ENCODE data around the gene TENM4. TPM values are rescaled to one million over a fixed set of nuclear protein-coding genes. Genes with fewer than 3 reads are reported as not detected.
A peak's percentile ranks its signal among the peaks of the same experiment; 100 is the strongest.

Gene TENM4
- polyA plus RNA-seq, 1 of the 3 experiments (the other 2 are of a cell fraction): 16.7 TPM

DNA sequence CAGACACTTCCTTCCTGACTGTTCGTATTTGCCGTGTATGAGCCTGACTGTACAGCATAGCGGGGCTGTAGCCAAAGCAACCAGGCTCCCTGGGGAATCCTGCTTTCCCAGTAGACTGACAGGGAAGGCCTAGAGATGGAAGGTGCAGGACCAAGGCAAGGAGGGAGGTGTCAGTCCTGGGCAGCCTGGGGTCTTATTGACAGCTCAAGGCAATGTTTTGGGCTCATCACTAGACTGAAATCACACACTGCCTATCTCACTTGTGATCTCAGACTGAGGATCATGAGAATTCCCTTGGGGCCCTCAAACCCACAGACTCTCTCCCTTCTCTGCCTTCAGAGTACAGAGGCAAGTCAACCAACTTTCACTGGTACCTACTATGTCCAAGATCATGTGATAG is 519.3 kb downstream of the TENM4 start:
- WGBS (ENCODE audit: low lambda C conversion rate): 90% methylated on average over 3 of the region's 3 CpGs
- TF ChIP-seq RFX5 (IDR thresholded peaks at IDR 0.05; ENCODE audit: low read length) (no peak), FOXM1 (IDR thresholded peaks at IDR 0.05; ENCODE audit: low read depth) (no peak), RXRA (IDR thresholded peaks at IDR 0.05; ENCODE audit: borderline replicate concordance, low read depth) (no peak), MXI1 (IDR thresholded peaks at IDR 0.05; ENCODE audit: low read depth, low read length) (no peak), TCF12 (IDR thresholded peaks at IDR 0.05) (no peak), PBX3 (IDR thresholded peaks at IDR 0.05) (no peak), YY1 (IDR thresholded peaks at IDR 0.05; ENCODE audit: low read depth) (no peak), GABPA (IDR thresholded peaks at IDR 0.05; ENCODE audit: low read depth) (no peak), NFIC (IDR thresholded peaks at IDR 0.05; ENCODE audit: borderline replicate concordance) (no peak), RCOR1 (IDR thresholded peaks at IDR 0.05; ENCODE audit: low read length) (no peak), EZH2phosphoT487 (IDR thresholded peaks at IDR 0.05; ENCODE audit: borderline replicate concordance, low read depth) (no peak), NRF1 (IDR thresholded peaks at IDR 0.05; ENCODE audit: low read depth, low read length) (no peak)
- TF ChIP-seq, protein P1, sequence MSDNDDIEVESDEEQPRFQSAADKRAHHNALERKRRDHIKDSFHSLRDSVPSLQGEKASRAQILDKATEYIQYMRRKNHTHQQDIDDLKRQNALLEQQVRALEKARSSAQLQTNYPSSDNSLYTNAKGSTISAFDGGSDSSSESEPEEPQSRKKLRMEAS (IDR thresholded peaks at IDR 0.05; ENCODE audit: low read depth): no peak
- TF ChIP-seq, protein P2, sequence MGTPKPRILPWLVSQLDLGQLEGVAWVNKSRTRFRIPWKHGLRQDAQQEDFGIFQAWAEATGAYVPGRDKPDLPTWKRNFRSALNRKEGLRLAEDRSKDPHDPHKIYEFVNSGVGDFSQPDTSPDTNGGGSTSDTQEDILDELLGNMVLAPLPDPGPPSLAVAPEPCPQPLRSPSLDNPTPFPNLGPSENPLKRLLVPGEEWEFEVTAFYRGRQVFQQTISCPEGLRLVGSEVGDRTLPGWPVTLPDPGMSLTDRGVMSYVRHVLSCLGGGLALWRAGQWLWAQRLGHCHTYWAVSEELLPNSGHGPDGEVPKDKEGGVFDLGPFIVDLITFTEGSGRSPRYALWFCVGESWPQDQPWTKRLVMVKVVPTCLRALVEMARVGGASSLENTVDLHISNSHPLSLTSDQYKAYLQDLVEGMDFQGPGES (IDR thresholded peaks at IDR 0.05; ENCODE audit: low read depth, low read length): no peak
- no peaks in the 10 kb centered on the region for H4K20me1 ChIP-seq (ENCODE audit: insufficient read depth)
- no peaks in the 10 kb centered on the region for H3K9me3 ChIP-seq
- no peaks in the 10 kb centered on the region for H3F3A ChIP-seq (replicated peaks; ENCODE audit: insufficient read depth)
- H3K4me2 ChIP-seq: no peak overlapping the region
- no peaks in the 10 kb centered on the region for H3K79me2 ChIP-seq (ENCODE audit: insufficient read depth)
- H3K4me3 ChIP-seq (ENCODE audit: low read depth in 2 of 2, low read length in 1 of 2): no peak overlapping the region
- peak overlapping the region in 1 of 2 experiments; percentile 83; a peak in 2 of 4 replicates for H3K27ac ChIP-seq (ENCODE audit: low read depth in 2 of 2, low read length in 1 of 2)
- no peak overlapping the region for H3K9ac ChIP-seq
- H3K9me2 ChIP-seq: no peaks in the 10 kb centered on the region
- CTCF ChIA-PET: no interaction called here
- H3K36me3 ChIP-seq (replicated peaks in 1 of 2; ENCODE audit: control insufficient read depth in 1 of 2, insufficient read depth in 2 of 2, low read length in 1 of 2): peaks cover 0 to 6% of the 10 kb centered on the region in 2 experiments
- H3K4me1 ChIP-seq (ENCODE audit: control insufficient read depth in 1 of 2, insufficient read depth in 2 of 2, low read depth in 1 of 2, low read length in 1 of 2): peaks cover 0 to 45% of the 10 kb centered on the region in 2 experiments; a peak in 2 of 4 replicates
- no peaks in the 10 kb centered on the region for H3K27me3 ChIP-seq (ENCODE audit: insufficient read depth)
- H2AFZ ChIP-seq (ENCODE audit: low read depth): no peak overlapping the region
- DNase-seq: no peak
- POLR2A ChIA-PET: no interaction called here

DNA sequence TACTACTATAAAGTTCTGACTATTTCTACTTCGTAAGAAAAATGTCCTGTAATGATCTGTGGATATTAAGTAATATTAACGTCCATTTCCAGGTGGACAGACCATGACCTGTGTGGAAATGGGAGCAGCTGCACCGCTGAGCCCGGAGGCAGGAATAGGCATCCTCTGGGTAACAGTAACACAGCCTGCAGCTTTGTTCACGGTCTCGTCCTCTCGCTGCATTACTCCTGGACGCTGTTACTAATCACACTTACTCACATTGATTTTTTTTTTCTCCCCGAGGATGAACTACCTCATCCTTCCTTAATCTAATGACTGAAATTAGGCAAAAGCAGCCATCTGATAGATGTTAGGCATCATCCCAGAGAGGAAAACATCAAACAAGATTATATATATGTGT is 520.5 kb downstream of the TENM4 start:
- H3K9ac ChIP-seq: no peak overlapping the region
- no peak overlapping the region for H3K4me3 ChIP-seq (ENCODE audit: low read depth in 2 of 2, low read length in 1 of 2)
- no peaks in the 10 kb centered on the region for H3F3A ChIP-seq (replicated peaks; ENCODE audit: insufficient read depth)
- POLR2A ChIA-PET: no interaction called here
- H4K20me1 ChIP-seq (ENCODE audit: insufficient read depth): no peaks in the 10 kb centered on the region
- 68% methylated on average over 9 of the region's 9 CpGs for WGBS (ENCODE audit: low lambda C conversion rate)
- peak; percentile 47 for DNase-seq
- no peaks in the 10 kb centered on the region for H3K79me2 ChIP-seq (ENCODE audit: insufficient read depth)
- H3K9me3 ChIP-seq: no peaks in the 10 kb centered on the region
- H3K4me1 ChIP-seq (ENCODE audit: control insufficient read depth in 1 of 2, insufficient read depth in 2 of 2, low read depth in 1 of 2, low read length in 1 of 2): peaks cover 0 to 38% of the 10 kb centered on the region in 2 experiments; a peak in 2 of 4 replicates
- TF ChIP-seq EP300 (IDR thresholded peaks at IDR 0.05; ENCODE audit: borderline replicate concordance in 1 of 2, low read depth in 1 of 2, low read length in 1 of 2) (peak in 1 of 2 experiments; percentile 72; a peak in 1 of 4 replicates), RCOR1 (IDR thresholded peaks at IDR 0.05; ENCODE audit: low read length) (peak; percentile 13; the same call in 1 of the 2 replicates), GATA2 (CRISPR knock-in tag; IDR thresholded peaks at IDR 0.05) (peak; percentile 21; the same call in 1 of the 2 replicates), GABPA (IDR thresholded peaks at IDR 0.05; ENCODE audit: low read depth) (no peak)
- no peak overlapping the region for H3K4me2 ChIP-seq
- H2AFZ ChIP-seq (ENCODE audit: low read depth): no peak overlapping the region
- H3K27ac ChIP-seq (ENCODE audit: low read depth in 2 of 2, low read length in 1 of 2): peak overlapping the region in 1 of 2 experiments; percentile 83; a peak in 2 of 4 replicates
- H3K9me2 ChIP-seq: no peaks in the 10 kb centered on the region
- peaks cover 0 to 6% of the 10 kb centered on the region in 2 experiments for H3K36me3 ChIP-seq (replicated peaks in 1 of 2; ENCODE audit: control insufficient read depth in 1 of 2, insufficient read depth in 2 of 2, low read length in 1 of 2)
- no peaks in the 10 kb centered on the region for H3K27me3 ChIP-seq (ENCODE audit: insufficient read depth)
- CTCF ChIA-PET: no interaction called here

All from SK-N-SH (cell line).